Effector memory CD4-positive, alpha-beta T cell (primary cell): Measurements from ENCODE around the gene SRGAP1.
"Not testable (repeated sequence)": the region's sequence is repeated elsewhere in the genome, so short reads cannot be mapped to it uniquely, and the experiment has no call there.

Experiments used
- DNase-seq, 3 donors: peaks; one replicate each; pipeline ENCODE4 v3.0.0-alpha.2; 2020
- H3K27ac ChIP-seq: 2 replicates; pipeline ENCODE4 v1.7.0; 2013; ENCODE audit warnings: mild to moderate bottlenecking, low read length, moderate library complexity; ENCODE audit not compliant: insufficient read depth, poor library complexity, severe bottlenecking
- H3K27me3 ChIP-seq: replicated peaks from 2 replicates; pipeline ENCODE4 v1.7.0; 2013; ENCODE audit warnings: mild to moderate bottlenecking, low read length; ENCODE audit not compliant: insufficient read depth, control insufficient read depth, poor library complexity, severe bottlenecking
- H3K36me3 ChIP-seq: 2 replicates; pipeline ENCODE4 v1.7.0; 2013; ENCODE audit warnings: mild to moderate bottlenecking, low read length, moderate library complexity; ENCODE audit not compliant: control insufficient read depth, insufficient read depth
- H3K4me1 ChIP-seq: 2 replicates; pipeline ENCODE4 v1.7.0; 2013; ENCODE audit warnings: low read length, mild to moderate bottlenecking; ENCODE audit not compliant: control insufficient read depth, insufficient read depth, poor library complexity, severe bottlenecking
- H3K4me3 ChIP-seq: 2 replicates; pipeline ENCODE4 v1.7.0; 2013; ENCODE audit warnings: low read length, low read depth, mild to moderate bottlenecking; ENCODE audit not compliant: insufficient read depth, poor library complexity, severe bottlenecking
- H3K9me3 ChIP-seq: 2 replicates; pipeline ENCODE4 v1.7.0; 2013; ENCODE audit warnings: mild to moderate bottlenecking, low read length, moderate library complexity; ENCODE audit not compliant: control insufficient read depth

SRGAP1 gene

GRCh38 chr12:64187370-64187769 is 342.9 kb downstream of the SRGAP1 start:
- Histone ChIP-seq H3K4me1 (no peaks in the 10 kb centered on the region), H3K9me3 (no peaks in the 10 kb centered on the region), H3K4me3 (no peak overlapping the region), H3K27me3 (no peaks in the 10 kb centered on the region), H3K27ac (no peak overlapping the region), H3K36me3 (no peaks in the 10 kb centered on the region)
- no peak for DNase-seq

- H3K27ac ChIP-seq, result no peak overlapping the region
- DNase-seq, result no peak
- no peaks in the 10 kb centered on the region for H3K36me3 ChIP-seq
- H3K9me3 ChIP-seq, result no peaks in the 10 kb centered on the region
- no peaks in the 10 kb centered on the region for H3K4me1 ChIP-seq
- no peaks in the 10 kb centered on the region for H3K27me3 ChIP-seq
- H3K4me3 ChIP-seq, result no peak overlapping the region
Measured at GRCh38 chr12:64187794-64188193, 343.3 kb downstream of the SRGAP1 start.

GRCh38 chr12:64189530-64189929 is 345.0 kb downstream of the SRGAP1 start:
- Histone ChIP-seq H3K27me3 (no peaks in the 10 kb centered on the region), H3K27ac (no peak overlapping the region), H3K9me3 (no peaks in the 10 kb centered on the region), H3K4me3 (no peak overlapping the region), H3K36me3 (peaks cover 8% of the 10 kb centered on the region), H3K4me1 (no peaks in the 10 kb centered on the region)
- DNase-seq, result no peak

GRCh38 chr12:64190140-64190539 is 345.6 kb downstream of the SRGAP1 start:
- Histone ChIP-seq H3K27ac (no peak overlapping the region), H3K27me3 (no peaks in the 10 kb centered on the region), H3K4me1 (no peaks in the 10 kb centered on the region), H3K4me3 (no peak overlapping the region), H3K36me3 (peaks cover 8% of the 10 kb centered on the region), H3K9me3 (no peaks in the 10 kb centered on the region)
- DNase-seq, result no peak

GRCh38 chr12:64192644-64193444 is 348.3 kb downstream of the SRGAP1 start:
- H3K9me3 ChIP-seq, result no peaks in the 10 kb centered on the region
- no peak for DNase-seq
- H3K4me3 ChIP-seq, result no peak overlapping the region
- no peak overlapping the region for H3K27ac ChIP-seq
- peaks cover 8% of the 10 kb centered on the region for H3K36me3 ChIP-seq
- H3K27me3 ChIP-seq, result no peaks in the 10 kb centered on the region
- no peaks in the 10 kb centered on the region for H3K4me1 ChIP-seq

GRCh38 chr12:64193931-64194330 is 349.4 kb downstream of the SRGAP1 start:
- no peak overlapping the region for H3K4me3 ChIP-seq
- H3K4me1 ChIP-seq, result no peaks in the 10 kb centered on the region
- no peak overlapping the region for H3K27ac ChIP-seq
- no peak for DNase-seq
- peaks cover 8% of the 10 kb centered on the region for H3K36me3 ChIP-seq
- H3K9me3 ChIP-seq, result no peaks in the 10 kb centered on the region
- H3K27me3 ChIP-seq, result no peaks in the 10 kb centered on the region

- no peaks in the 10 kb centered on the region for H3K4me1 ChIP-seq
- no peak for DNase-seq
- no peaks in the 10 kb centered on the region for H3K27me3 ChIP-seq
- H3K36me3 ChIP-seq, result peaks cover 8% of the 10 kb centered on the region
- H3K4me3 ChIP-seq, result no peak overlapping the region
- no peak overlapping the region for H3K27ac ChIP-seq
- no peaks in the 10 kb centered on the region for H3K9me3 ChIP-seq
Measured at GRCh38 chr12:64194333-64195149, 350.0 kb downstream of the SRGAP1 start.

- not testable (repeated sequence) for H3K9me3 ChIP-seq, H3K4me1 ChIP-seq, H3K4me3 ChIP-seq, H3K36me3 ChIP-seq, DNase-seq, H3K27me3 ChIP-seq, H3K27ac ChIP-seq
Measured at GRCh38 chr12:64195841-64196240, 351.3 kb downstream of the SRGAP1 start.

- H3K4me1 ChIP-seq, result no peaks in the 10 kb centered on the region
- H3K27me3 ChIP-seq, result no peaks in the 10 kb centered on the region
- H3K27ac ChIP-seq, result no peak overlapping the region
- no peak overlapping the region for H3K4me3 ChIP-seq
- no peaks in the 10 kb centered on the region for H3K9me3 ChIP-seq
- no peaks in the 10 kb centered on the region for H3K36me3 ChIP-seq
- DNase-seq, result no peak
Measured at GRCh38 chr12:64203036-64203435, 358.5 kb downstream of the SRGAP1 start.

GRCh38 chr12:64203775-64204174 is 359.3 kb downstream of the SRGAP1 start:
- Histone ChIP-seq H3K27me3 (no peaks in the 10 kb centered on the region), H3K9me3 (no peaks in the 10 kb centered on the region), H3K4me3 (no peak overlapping the region), H3K27ac (no peak overlapping the region), H3K4me1 (no peaks in the 10 kb centered on the region), H3K36me3 (no peaks in the 10 kb centered on the region)
- no peak for DNase-seq
